SH-SY5Y (cell line): ENCODE data around the gene RHBDF2.

Experiments
- GATA2 ChIP-seq: IDR thresholded peaks from 2 replicates; pipeline ENCODE4 v1.6.1; 2011; ENCODE audit warnings: mild to moderate bottlenecking, low read depth, low read length
- GATA3 ChIP-seq: IDR thresholded peaks from 2 replicates; pipeline ENCODE4 v1.6.1; 2011; ENCODE audit warnings: low read depth, mild to moderate bottlenecking, low read length, moderate library complexity

DNA sequence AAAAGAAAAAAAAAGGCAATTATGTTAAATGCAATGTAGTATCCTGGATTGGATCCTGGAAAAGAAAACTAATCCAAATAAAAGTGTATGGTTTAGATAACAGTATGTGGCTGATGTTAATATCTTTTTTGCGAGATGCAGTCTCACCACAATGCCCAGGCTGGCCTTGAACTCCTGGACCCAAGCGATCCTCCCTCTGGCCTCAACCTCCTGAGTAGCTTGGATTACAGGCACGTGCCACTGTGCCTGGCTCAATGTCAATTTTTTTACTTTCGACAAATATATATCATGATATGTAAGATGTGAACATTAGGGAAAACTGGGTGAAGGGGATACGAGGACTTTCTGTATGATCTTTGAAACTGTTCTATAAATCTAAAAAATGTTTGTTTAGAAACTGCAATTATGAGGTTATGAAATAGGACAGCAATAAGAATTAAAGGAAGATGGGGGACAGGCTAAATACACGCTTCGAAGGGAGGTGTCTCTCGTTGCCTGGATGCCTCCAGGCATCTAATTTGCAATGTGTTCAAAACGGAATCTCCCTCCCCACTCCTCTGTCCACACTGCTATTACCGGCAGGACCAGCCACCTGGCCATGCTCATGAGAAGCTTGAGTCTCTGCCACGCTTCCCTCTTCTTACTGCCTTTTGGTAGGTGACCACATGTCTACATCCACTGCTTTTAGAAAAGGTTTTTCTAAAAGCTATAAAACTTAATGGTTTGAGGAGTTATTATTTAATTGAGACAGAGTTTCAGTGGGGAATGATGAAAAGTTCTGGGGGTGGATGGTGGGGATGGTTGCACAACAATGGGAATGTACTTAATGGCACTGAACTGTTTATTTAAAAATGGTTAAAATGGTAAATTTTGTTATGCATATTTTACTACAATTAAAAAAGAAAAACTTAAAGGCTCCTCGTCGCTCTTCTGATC is 63.5 kb downstream of the RHBDF2 start:
- TF ChIP-seq GATA3: no peak
- no peak for TF ChIP-seq GATA2
